H9 (cell line): ENCODE results near the gene DIP2A. TPM values are rescaled to one million over a fixed set of nuclear protein-coding genes. Genes with fewer than 3 reads are reported as not detected.

Experiments
- DNase-seq: peaks from one replicate; pipeline ENCODE4 v3.0.0-alpha.2; 2017
- H2AFZ ChIP-seq: one replicate; pipeline ENCODE4 v1.6.1; 2013; ENCODE audit warnings: mild to moderate bottlenecking, low read length, control low read depth, moderate library complexity
- H2AK5ac ChIP-seq: 2 replicates; pipeline ENCODE4 v1.6.1; 2013; ENCODE audit warnings: low read length, control low read depth, mixed read lengths; ENCODE audit not compliant: insufficient read length
- H2BK120ac ChIP-seq: one replicate; pipeline ENCODE4 v1.6.1; 2013; ENCODE audit warnings: low read depth, mild to moderate bottlenecking, low read length, control low read depth, inconsistent platforms; ENCODE audit not compliant: poor library complexity, severe bottlenecking
- H2BK12ac ChIP-seq: 2 replicates; pipeline ENCODE4 v1.6.1; 2013; ENCODE audit warnings: low read length, control low read depth, mixed read lengths, low read depth; ENCODE audit not compliant: insufficient read length
- H2BK15ac ChIP-seq: 2 replicates; pipeline ENCODE4 v1.6.1; 2013; ENCODE audit warnings: low read depth, low read length, control low read depth
- H2BK20ac ChIP-seq: one replicate; pipeline ENCODE4 v1.6.1; 2013; ENCODE audit warnings: low read depth, mild to moderate bottlenecking, low read length, control low read depth, inconsistent platforms; ENCODE audit not compliant: poor library complexity, severe bottlenecking
- H2BK5ac ChIP-seq: 2 replicates; pipeline ENCODE4 v1.6.1; 2013; ENCODE audit warnings: low read length, control low read depth, mixed read lengths; ENCODE audit not compliant: insufficient read length
- H3K14ac ChIP-seq: 2 replicates; pipeline ENCODE4 v1.6.1; 2013; ENCODE audit warnings: low read length, control low read depth; ENCODE audit not compliant: insufficient read depth
- H3K18ac ChIP-seq: 2 replicates; pipeline ENCODE4 v1.6.1; 2013; ENCODE audit warnings: low read depth, mild to moderate bottlenecking, mixed read lengths, low read length, control low read depth; ENCODE audit not compliant: insufficient read length
- H3K23ac ChIP-seq: 2 replicates; pipeline ENCODE4 v1.6.1; 2013; ENCODE audit warnings: low read length, control low read depth, mixed read lengths, low read depth; ENCODE audit not compliant: insufficient read length
- H3K23me2 ChIP-seq: 2 replicates; pipeline ENCODE4 v1.6.1; 2013; ENCODE audit warnings: low read depth, mild to moderate bottlenecking, mixed read lengths, low read length, control low read depth; ENCODE audit not compliant: insufficient read length, poor library complexity, severe bottlenecking
- H3K27ac ChIP-seq: 2 replicates; pipeline ENCODE4 v1.5.1; 2013; ENCODE audit warnings: low read length, control low read depth, mixed read lengths, low read depth; ENCODE audit not compliant: insufficient read length
- H3K27me3 ChIP-seq: 2 replicates; pipeline ENCODE4 v1.6.1; 2013; ENCODE audit warnings: low read length, control low read depth, inconsistent platforms; ENCODE audit not compliant: insufficient read depth
- H3K4ac ChIP-seq: 2 replicates; pipeline ENCODE4 v1.6.1; 2013; ENCODE audit warnings: low read depth, mild to moderate bottlenecking, control low read depth, inconsistent platforms, low read length, moderate library complexity
- H3K4me1 ChIP-seq: 2 replicates; pipeline ENCODE4 v1.6.1; 2013; ENCODE audit warnings: low read length, control low read depth, inconsistent platforms; ENCODE audit not compliant: insufficient read depth
- H3K4me2 ChIP-seq: 2 replicates; pipeline ENCODE4 v1.6.1; 2013; ENCODE audit warnings: low read length, control low read depth, mixed read lengths; ENCODE audit not compliant: insufficient read length, insufficient read depth
- H3K56ac ChIP-seq: 2 replicates; pipeline ENCODE4 v1.6.1; 2013; ENCODE audit warnings: low read depth, mild to moderate bottlenecking, mixed read lengths, low read length, control low read depth; ENCODE audit not compliant: insufficient read length
- H3K79me1 ChIP-seq: 2 replicates; pipeline ENCODE4 v1.6.1; 2013; ENCODE audit warnings: low read depth, mild to moderate bottlenecking, moderate library complexity, low read length, control low read depth, inconsistent platforms; ENCODE audit not compliant: insufficient read depth, poor library complexity, severe bottlenecking
- H3K79me2 ChIP-seq: 2 replicates; pipeline ENCODE4 v1.6.1; 2013; ENCODE audit warnings: low read length, control low read depth, inconsistent platforms; ENCODE audit not compliant: insufficient read depth
- H3K9ac ChIP-seq: 2 replicates; pipeline ENCODE4 v1.6.1; 2013; ENCODE audit warnings: low read length, control low read depth, mixed read lengths; ENCODE audit not compliant: insufficient read length; ENCODE audit errors: extremely low read depth
- H3K9me3 ChIP-seq: one replicate; pipeline ENCODE4 v1.6.1; 2013; ENCODE audit warnings: low read depth, low read length, inconsistent platforms; ENCODE audit not compliant: control insufficient read depth
- H3T11ph ChIP-seq: one replicate; pipeline ENCODE4 v1.6.1; 2013; ENCODE audit warnings: mild to moderate bottlenecking, low read length, control low read depth, inconsistent platforms
- H4K20me1 ChIP-seq: one replicate; pipeline ENCODE4 v1.6.1; 2013; ENCODE audit not compliant: control insufficient read depth, insufficient read length, insufficient read depth
- H4K5ac ChIP-seq: 2 replicates; pipeline ENCODE4 v1.6.1; 2013; ENCODE audit warnings: low read depth, mild to moderate bottlenecking, mixed read lengths, low read length, control low read depth; ENCODE audit not compliant: insufficient read length
- H4K8ac ChIP-seq: replicated peaks from 2 replicates; pipeline ENCODE4 v1.6.1; 2013; ENCODE audit warnings: low read length, control low read depth, mixed read lengths, low read depth; ENCODE audit not compliant: insufficient read length
- H4K91ac ChIP-seq: 2 replicates; pipeline ENCODE4 v1.6.1; 2013; ENCODE audit warnings: low read depth, mild to moderate bottlenecking, moderate library complexity, mixed read lengths, low read length, control low read depth; ENCODE audit not compliant: insufficient read length
- H3K27ac Mint-ChIP-seq, 3 experiments: 2 replicates in 2 of 3; 3 replicates in 1 of 3; pipeline ENCODE4 v1.8.0; 2020 to 2021; ENCODE audit warnings: mixed read lengths in 3 of 3, mild to moderate bottlenecking in 1 of 3, moderate library complexity in 1 of 3
- H3K27me3 Mint-ChIP-seq: 2 replicates; pipeline ENCODE4 v1.8.0; 2021; ENCODE audit warnings: low read depth, mild to moderate bottlenecking, moderate library complexity, mixed read lengths
- H3K36me3 Mint-ChIP-seq, 3 experiments: 2 replicates in 2 of 3; 3 replicates in 1 of 3; pipeline ENCODE4 v1.8.0; 2020 to 2021; ENCODE audit warnings: low read depth in 3 of 3, mixed read lengths in 3 of 3; ENCODE audit not compliant: insufficient read depth in 1 of 3
- H3K4me1 Mint-ChIP-seq, 2 experiments: 2 replicates each; pipeline ENCODE4 v1.8.0; 2020; ENCODE audit warnings: mixed read lengths in 2 of 2
- H3K4me3 Mint-ChIP-seq, 2 experiments: 2 replicates in 1 of 2; 3 replicates in 1 of 2; pipeline ENCODE4 v1.8.0; 2020 to 2021; ENCODE audit warnings: mild to moderate bottlenecking in 2 of 2, mixed read lengths in 2 of 2, moderate library complexity in 1 of 2
- H3K9me3 Mint-ChIP-seq, 2 experiments: 2 replicates in 1 of 2; 3 replicates in 1 of 2; pipeline ENCODE4 v1.8.0; 2020; ENCODE audit warnings: mild to moderate bottlenecking in 2 of 2, mixed read lengths in 2 of 2, moderate library complexity in 1 of 2
- CTCF ChIP-seq: fragments of 200-600 bp; sonication (generic); conservative IDR thresholded peaks from 3 replicates; pipeline ENCODE4 v1.8.0; 2021; ENCODE audit warnings: antibody characterized with exemption, mild to moderate bottlenecking
- WGBS: extraction: QIAGEN DNeasy Blood & Tissue Kit; methylation state at CpG from one replicate; pipeline ENCODE4 v1.1.7; 2013; ENCODE audit warnings: missing lambda C conversion rate, low lambda C conversion rate, mixed read lengths; ENCODE audit not compliant: insufficient read length; ENCODE audit errors: extremely low coverage; 5-methylcytosine and 5-hydroxymethylcytosine counted together
- total RNA-seq: library from RNA; stranded (reverse); gene quantifications from 2 replicates; pipeline ENCODE4 v1.2.1, GENCODE V29; 2021

Gene DIP2A
- total RNA-seq, 1 experiment from 2014 or later, result 25.2 TPM

GRCh38 chr21:46552865-46553379 is 94.2 kb downstream of the DIP2A start:
- Histone ChIP-seq H3K27ac (no peak overlapping the region), H3K4me1 (no peaks in the 10 kb centered on the region), H3K79me1 (no peaks in the 10 kb centered on the region), H3K18ac (no peak overlapping the region), H4K5ac (no peak overlapping the region), H2AK5ac (no peak overlapping the region), H2BK12ac (no peak overlapping the region), H3K23me2 (no peaks in the 10 kb centered on the region), H4K20me1 (peaks cover 2% of the 10 kb centered on the region), H4K8ac (no peak overlapping the region), H3K9me3 (no peaks in the 10 kb centered on the region), H3K56ac (no peak overlapping the region), H2BK5ac (no peak overlapping the region), H3K27me3 (no peaks in the 10 kb centered on the region), H2BK15ac (no peak overlapping the region), H3T11ph (no peak overlapping the region), H2BK20ac (no peak overlapping the region), H4K91ac (no peak overlapping the region), H2AFZ (no peak overlapping the region), H3K9ac (no peak overlapping the region), H3K14ac (no peak overlapping the region), H3K23ac (no peak overlapping the region), H3K79me2 (0 out of 2 replicates have a peak, but pooled peaks cover 2% of the 10 kb centered on the region), H2BK120ac (no peak overlapping the region), H3K4ac (no peak overlapping the region), H3K4me2 (no peak overlapping the region)
- Mint-ChIP-seq H3K4me3 (no peak overlapping the region), H3K27me3 (no peaks in the 10 kb centered on the region), H3K36me3 (peaks cover 11 to 61% (median 58%) of the 10 kb centered on the region in 3 experiments; a peak in 6 of 7 replicates), H3K4me1 (no peaks in the 10 kb centered on the region), H3K9me3 (no peaks in the 10 kb centered on the region; a peak in 1 of 5 replicates), H3K27ac (peak overlapping the region; percentile 10 to 42 (median 24); a peak in 2 of 7 replicates)
- DNase-seq, result no peak
- WGBS, result no CpG with 5 or more reads among the region's 5 CpGs
- TF ChIP-seq CTCF, result no peak
